Testis (tissue), 3 donors: ENCODE measurements around the gene IL5. TPM values are rescaled to one million over a fixed set of nuclear protein-coding genes. Genes with fewer than 3 reads are reported as not detected.
"Not testable (repeated sequence)": the region's sequence is repeated elsewhere in the genome, so short reads cannot be mapped to it uniquely, and the experiment has no call there.

Experiments used
- DNase-seq: peaks from one replicate; pipeline ENCODE4 v3.0.0-alpha.2; 2019
- H3K27ac ChIP-seq, 2 donors: fragments of 200-600 bp; sonication (generic); one replicate each; pipeline ENCODE4 v1.5.1; 2019
- H3K27me3 ChIP-seq: fragments of 200-600 bp; sonication (generic); one replicate; pipeline ENCODE4 v1.5.1; 2019
- H3K36me3 ChIP-seq: fragments of 200-600 bp; sonication (generic); one replicate; pipeline ENCODE4 v1.5.1; 2017; ENCODE audit warnings: low read depth; ENCODE audit errors: missing control alignments
- H3K4me1 ChIP-seq: fragments of 200-600 bp; sonication (generic); one replicate; pipeline ENCODE4 v1.5.1; 2019
- H3K4me3 ChIP-seq, 2 donors: fragments of 200-600 bp; sonication (generic); one replicate each; pipeline ENCODE4 v1.5.1; 2017 to 2019
- H3K9me3 ChIP-seq: fragments of 200-600 bp; sonication (generic); one replicate; pipeline ENCODE4 v1.5.1; 2017
- POLR2A ChIP-seq: fragments of 450-650 bp; IDR thresholded peaks from one replicate; pipeline ENCODE4 v1.6.1; 2017; ENCODE audit warnings: antibody characterized with exemption, mild to moderate bottlenecking, moderate library complexity
- WGBS, 2 donors: methylation state at CpG; one replicate each; pipeline ENCODE4 v1.1.5; 2018; 5-methylcytosine and 5-hydroxymethylcytosine counted together
- intact Hi-C: fragments of 100-400 bp; cut with DNase I; formaldehyde crosslinking; loops from one replicate; pipeline ENCODE4 v1.15.1; 2023; ENCODE audit warnings: low total_unique reads
- polyA plus RNA-seq: library from polyadenylated mRNA; stranded (reverse); fragments of 350-450 nt; fragmentation: Illumina TruSeq; extraction: RNeasy Lipid Tissue Mini Kit (QIAGEN cat#74804); gene quantifications from one replicate; pipeline ENCODE4 v1.2.3, GENCODE V29; 2014; ENCODE audit warnings: low read depth, low replicate concordance; ENCODE audit not compliant: insufficient read depth
- total RNA-seq, 2 donors: library from RNA; depleted of rRNA; stranded (reverse); fragments of >200 nt; gene quantifications; one replicate each; pipeline ENCODE4 v1.2.3, GENCODE V29; 2016
- TF ChIP-seq, protein P1 (sequence below), 3 experiments: fragments of 450-650 bp in 2 of 3; fragments of 200-600 bp in 1 of 3; sonication (generic) in 1 of 3; IDR thresholded peaks; one replicate each; pipeline ENCODE4 v1.5.1; 2016 to 2019; ENCODE audit warnings: antibody characterized with exemption in 3 of 3, mild to moderate bottlenecking in 2 of 3, moderate library complexity in 1 of 3

Gene IL5
- total and polyA plus RNA-seq, 3 donors from 2014 or later = 2.2 to 12.4 (median 5.4) TPM

DNA sequence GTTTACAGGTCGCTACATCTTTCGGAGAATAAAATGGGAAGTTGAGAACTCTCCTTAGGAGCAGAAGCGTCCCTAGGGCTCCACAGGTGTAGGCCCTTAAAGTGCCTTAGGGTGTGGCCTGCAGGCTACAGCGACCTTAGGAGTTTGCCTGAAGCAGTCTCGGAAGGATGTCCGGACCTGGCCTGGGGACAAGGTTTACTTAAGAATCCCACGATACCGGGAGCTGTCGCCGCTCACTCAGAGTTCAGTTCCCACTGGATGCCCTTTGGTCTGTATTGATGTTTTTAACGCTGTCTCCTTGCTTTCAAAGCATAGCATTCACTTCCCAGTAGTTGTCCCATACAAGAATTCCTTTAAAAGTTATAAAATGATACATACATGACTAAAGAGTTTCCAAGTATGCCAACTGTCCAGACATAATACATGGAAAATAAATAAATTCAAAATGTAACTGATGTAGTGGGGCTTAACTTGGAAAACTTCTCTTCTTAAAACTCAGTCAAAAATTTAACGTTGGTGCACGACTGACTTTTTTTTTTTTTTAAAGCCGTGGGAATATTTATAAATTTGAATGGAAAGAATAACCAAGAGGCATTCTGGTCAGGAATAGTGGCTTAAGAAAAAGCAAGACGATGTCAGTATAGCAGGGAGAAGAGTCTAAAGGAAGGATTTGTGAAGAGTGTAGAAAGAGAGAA lies 14.3 kb upstream of the IL5 start:
- H3K4me1 ChIP-seq = peaks cover 16% of the 10 kb centered on the region
- H3K27ac ChIP-seq = peak overlapping the region; percentile 71 to 91
- H3K36me3 ChIP-seq = no peaks in the 10 kb centered on the region
- peak; percentile 57 for DNase-seq
- no peaks in the 10 kb centered on the region for H3K27me3 ChIP-seq
- H3K9me3 ChIP-seq = no peaks in the 10 kb centered on the region
- intact Hi-C loops = no loop called here
- 2 to 4% methylated on average over 15 of the region's 15 CpGs for WGBS, 2 donors
- TF ChIP-seq, protein P1, sequence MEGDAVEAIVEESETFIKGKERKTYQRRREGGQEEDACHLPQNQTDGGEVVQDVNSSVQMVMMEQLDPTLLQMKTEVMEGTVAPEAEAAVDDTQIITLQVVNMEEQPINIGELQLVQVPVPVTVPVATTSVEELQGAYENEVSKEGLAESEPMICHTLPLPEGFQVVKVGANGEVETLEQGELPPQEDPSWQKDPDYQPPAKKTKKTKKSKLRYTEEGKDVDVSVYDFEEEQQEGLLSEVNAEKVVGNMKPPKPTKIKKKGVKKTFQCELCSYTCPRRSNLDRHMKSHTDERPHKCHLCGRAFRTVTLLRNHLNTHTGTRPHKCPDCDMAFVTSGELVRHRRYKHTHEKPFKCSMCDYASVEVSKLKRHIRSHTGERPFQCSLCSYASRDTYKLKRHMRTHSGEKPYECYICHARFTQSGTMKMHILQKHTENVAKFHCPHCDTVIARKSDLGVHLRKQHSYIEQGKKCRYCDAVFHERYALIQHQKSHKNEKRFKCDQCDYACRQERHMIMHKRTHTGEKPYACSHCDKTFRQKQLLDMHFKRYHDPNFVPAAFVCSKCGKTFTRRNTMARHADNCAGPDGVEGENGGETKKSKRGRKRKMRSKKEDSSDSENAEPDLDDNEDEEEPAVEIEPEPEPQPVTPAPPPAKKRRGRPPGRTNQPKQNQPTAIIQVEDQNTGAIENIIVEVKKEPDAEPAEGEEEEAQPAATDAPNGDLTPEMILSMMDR (IDR thresholded peaks at IDR 0.05) = no peak
- TF ChIP-seq POLR2A = no peak
- peak overlapping the region; percentile 75 to 85 for H3K4me3 ChIP-seq

DNA sequence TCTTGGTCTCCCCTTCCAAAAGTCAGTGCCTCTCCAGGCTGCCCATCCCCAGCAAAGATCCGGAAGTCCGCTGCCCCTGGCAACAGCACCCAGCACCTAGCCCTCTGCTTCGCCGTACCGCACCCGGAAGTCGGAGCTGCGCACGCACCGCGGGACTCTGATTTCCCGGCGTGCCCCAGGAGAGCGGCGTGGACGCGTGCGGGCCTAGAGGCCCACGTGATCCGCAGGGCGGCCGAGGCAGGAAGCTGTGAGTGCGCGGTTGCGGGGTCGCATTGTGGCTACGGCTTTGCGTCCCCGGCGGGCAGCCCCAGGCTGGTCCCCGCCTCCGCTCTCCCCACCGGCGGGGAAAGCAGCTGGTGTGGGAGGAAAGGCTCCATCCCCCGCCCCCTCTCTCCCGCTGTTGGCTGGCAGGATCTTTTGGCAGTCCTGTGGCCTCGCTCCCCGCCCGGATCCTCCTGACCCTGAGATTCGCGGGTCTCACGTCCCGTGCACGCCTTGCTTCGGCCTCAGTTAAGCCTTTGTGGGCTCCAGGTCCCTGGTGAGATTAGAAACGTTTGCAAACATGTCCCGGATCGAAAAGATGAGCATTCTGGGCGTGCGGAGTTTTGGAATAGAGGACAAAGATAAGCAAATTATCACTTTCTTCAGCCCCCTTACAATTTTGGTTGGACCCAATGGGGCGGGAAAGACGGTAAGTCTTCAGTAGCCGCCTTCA lies 13.6 kb upstream of the IL5 start, which contains the start of gene RAD50:
RAD50 (plus strand) TSS at position 215 of the 715 bp plus-strand sequence; CDS start at position 563, 348 bp downstream.
- H3K4me3 ChIP-seq = peak within 1 kb of the TSS; percentile 75 to 85
- peaks cover 16% of the 10 kb centered on the region for H3K4me1 ChIP-seq
- H3K36me3 ChIP-seq = no peaks in the 10 kb centered on the region
- no peaks in the 10 kb centered on the region for H3K9me3 ChIP-seq
- H3K27ac ChIP-seq = peak within 1 kb of the TSS; percentile 71 to 91
- TF ChIP-seq, protein P1 (IDR thresholded peaks at IDR 0.05) = no peak
- TF ChIP-seq POLR2A = peak; percentile 31
- peak; percentile 95 for DNase-seq
- WGBS, 2 donors = 0% methylated on average over 13 to 53 of the region's 53 CpGs
- intact Hi-C loops = no loop called here
- H3K27me3 ChIP-seq = no peaks in the 10 kb centered on the region

DNA sequence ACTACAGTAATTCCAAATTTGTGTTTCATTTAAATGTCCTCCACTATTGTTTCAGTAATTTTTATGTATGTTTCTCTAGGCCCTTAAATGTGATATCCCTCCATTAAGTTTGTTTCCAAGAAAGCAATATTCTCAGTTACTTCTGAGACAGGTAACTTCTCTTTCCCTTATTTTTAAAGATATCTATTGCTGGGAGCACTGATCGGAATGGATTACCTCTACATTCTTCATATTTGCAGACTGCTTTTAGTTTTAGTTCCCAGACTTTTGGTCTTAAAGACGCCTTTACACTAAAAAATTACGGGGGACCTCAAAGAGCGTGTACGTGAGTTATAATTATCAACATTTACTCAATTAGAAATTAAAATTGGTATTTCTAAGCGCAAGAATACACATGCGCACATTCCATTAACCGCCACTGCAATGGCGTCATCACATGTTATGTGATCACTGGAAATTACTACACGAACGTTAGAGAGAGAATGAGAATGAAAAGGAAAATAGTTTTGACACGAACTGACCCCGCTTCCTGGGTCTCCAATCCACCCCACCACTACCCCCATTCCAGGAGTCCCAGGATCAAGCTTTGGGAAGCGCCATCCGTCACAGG lies 12.9 kb upstream of the IL5 start:
- no peaks in the 10 kb centered on the region for H3K27me3 ChIP-seq
- no peaks in the 10 kb centered on the region for H3K36me3 ChIP-seq
- intact Hi-C loops = no loop called here
- no peak for TF ChIP-seq POLR2A
- TF ChIP-seq, protein P1 (IDR thresholded peaks at IDR 0.05) = no peak
- no peak for DNase-seq
- peak overlapping the region; percentile 71 to 91 for H3K27ac ChIP-seq
- H3K4me1 ChIP-seq = peaks cover 16% of the 10 kb centered on the region
- H3K9me3 ChIP-seq = no peaks in the 10 kb centered on the region
- peak overlapping the region; percentile 75 to 85 for H3K4me3 ChIP-seq
- 18 to 29% methylated on average over 15 of the region's 15 CpGs for WGBS, 2 donors

DNA sequence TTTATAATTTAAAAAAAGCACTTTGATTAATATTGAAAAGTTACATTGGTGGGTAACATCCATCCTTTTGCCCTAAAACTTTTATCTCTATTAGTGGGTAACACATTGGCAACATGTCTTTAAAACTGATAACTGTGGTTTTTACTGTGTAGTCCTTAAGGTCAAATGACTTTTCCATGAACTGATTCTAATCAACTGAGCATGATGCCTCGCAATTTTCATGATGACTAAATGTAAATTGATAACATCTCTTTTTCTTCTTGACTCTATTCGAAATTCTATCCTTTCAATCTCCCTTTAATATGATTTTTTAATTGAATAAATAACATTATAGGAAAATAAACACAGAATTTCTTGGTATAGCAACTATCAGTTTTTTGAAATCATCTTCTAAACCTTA lies 6.3 kb upstream of the IL5 start:
- WGBS, 2 donors = 91 to 92% methylated on average over 2 of the region's 2 CpGs
- Histone ChIP-seq H3K4me1 (no peaks in the 10 kb centered on the region), H3K9me3 (no peaks in the 10 kb centered on the region), H3K27me3 (no peaks in the 10 kb centered on the region), H3K27ac (no peak overlapping the region), H3K4me3 (no peak overlapping the region), H3K36me3 (no peaks in the 10 kb centered on the region)
- intact Hi-C loops = no loop called here
- no peak for DNase-seq
- TF ChIP-seq, protein P1 (IDR thresholded peaks at IDR 0.05) = no peak
- no peak for TF ChIP-seq POLR2A

DNA sequence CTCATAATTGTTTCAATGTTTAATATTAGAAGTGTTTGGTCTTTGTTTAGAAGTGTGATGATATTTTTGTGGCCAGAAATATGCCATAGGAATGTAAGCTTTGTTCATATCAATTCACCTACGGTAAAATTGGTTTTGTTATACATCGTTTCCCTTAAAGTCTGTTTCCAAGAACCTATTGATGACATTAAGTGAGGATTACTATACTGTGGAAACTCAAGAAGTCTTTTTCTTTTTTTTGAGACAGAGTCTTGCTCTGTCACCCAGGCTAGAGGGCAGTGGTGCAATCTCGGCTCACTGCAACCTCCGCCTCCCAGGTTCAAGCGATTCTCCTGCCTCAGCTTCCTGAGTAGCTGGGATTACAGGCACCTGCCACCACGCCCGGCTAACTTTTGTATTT lies 5.5 kb upstream of the IL5 start:
- intact Hi-C loops, H3K27me3 ChIP-seq, H3K9me3 ChIP-seq, DNase-seq, H3K4me1 ChIP-seq, H3K4me3 ChIP-seq, H3K36me3 ChIP-seq, H3K27ac ChIP-seq: not testable (repeated sequence)
- 95 to 96% methylated on average over 7 of the region's 7 CpGs for WGBS, 2 donors
